NT2/D1 (cell line): ENCODE results near the gene MCRIP2.

Source experiments
- DNase-seq: peaks from one replicate; pipeline ENCODE4 v3.0.0-alpha.2; 2011; ENCODE audit warnings: low read depth, low spot score
- H3K27me3 ChIP-seq: 2 replicates; pipeline ENCODE4 v1.6.0; 2011; ENCODE audit warnings: mild to moderate bottlenecking; ENCODE audit not compliant: insufficient read length, insufficient read depth
- H3K36me3 ChIP-seq: 2 replicates; pipeline ENCODE4 v1.6.1; 2011; ENCODE audit warnings: mild to moderate bottlenecking, low read length, mixed read lengths; ENCODE audit not compliant: insufficient read depth, insufficient read length
- H3K4me1 ChIP-seq: 2 replicates; pipeline ENCODE4 v1.5.1; 2011; ENCODE audit not compliant: insufficient read depth, insufficient read length
- H3K4me3 ChIP-seq: 2 replicates; pipeline ENCODE4 v1.5.1; 2011; ENCODE audit warnings: low read depth; ENCODE audit not compliant: insufficient read length
- H3K9ac ChIP-seq: 2 replicates; pipeline ENCODE4 v1.6.0; 2011; ENCODE audit warnings: low read depth; ENCODE audit not compliant: insufficient read length
- H3K9me3 ChIP-seq: 2 replicates; pipeline ENCODE4 v1.5.1; 2011; ENCODE audit warnings: mild to moderate bottlenecking, low read length; ENCODE audit not compliant: insufficient read depth
- SUZ12 ChIP-seq: IDR thresholded peaks from 2 replicates; pipeline ENCODE4 v1.6.1; 2011; ENCODE audit not compliant: insufficient read length, insufficient read depth; ENCODE audit errors: extremely low read depth
- YY1 ChIP-seq: IDR thresholded peaks from 2 replicates; pipeline ENCODE4 v1.6.1; 2011; ENCODE audit not compliant: insufficient read length, insufficient read depth
- ZNF274 ChIP-seq: IDR thresholded peaks from 2 replicates; pipeline ENCODE4 v1.6.1; 2011; ENCODE audit warnings: mild to moderate bottlenecking, low read depth, low read length

The MCRIP2 gene

DNA sequence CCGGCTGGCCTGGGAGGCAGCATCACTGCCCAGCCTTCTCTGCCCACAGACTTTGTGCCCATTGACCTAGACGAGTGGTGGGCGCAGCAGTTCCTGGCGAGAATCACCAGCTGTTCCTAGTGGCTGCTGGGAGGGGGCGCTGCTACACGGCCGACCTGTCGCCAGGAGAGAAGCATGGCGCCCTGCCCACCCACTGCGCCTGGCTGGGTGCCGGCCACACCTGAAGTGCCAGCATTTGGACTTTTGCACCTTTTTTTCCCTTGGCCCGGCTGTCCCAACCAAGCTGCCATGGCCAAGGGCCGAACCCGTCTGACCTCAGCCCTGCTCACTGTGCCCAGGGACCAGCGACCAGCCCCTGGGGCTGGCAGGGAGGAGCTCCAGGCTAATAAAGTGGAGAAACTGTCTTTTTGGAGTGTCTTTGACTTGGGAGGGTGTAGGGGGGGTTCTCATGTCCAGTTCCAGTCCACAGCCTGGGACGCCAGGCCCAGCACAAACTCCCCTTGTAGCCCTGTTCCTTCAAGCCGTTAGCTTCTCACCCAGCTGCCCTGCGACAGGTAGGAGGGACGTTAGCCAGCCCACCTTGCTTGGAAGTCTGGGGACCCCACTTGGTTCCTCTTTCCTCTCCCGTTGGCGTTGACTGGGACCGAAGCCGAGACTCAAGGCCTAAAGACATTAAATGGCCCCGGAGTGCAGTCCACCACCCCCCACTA lies 6.6 kb downstream of the MCRIP2 start:
- Histone ChIP-seq H3K9me3 (no peaks in the 10 kb centered on the region), H3K27me3 (no peaks in the 10 kb centered on the region), H3K9ac (peak overlapping the region; percentile 96), H3K4me3 (peak overlapping the region; percentile 90), H3K4me1 (peaks cover 27% of the 10 kb centered on the region), H3K36me3 (peaks cover 44% of the 10 kb centered on the region)
- no peak for DNase-seq
- TF ChIP-seq SUZ12, result no peak
- no peak for TF ChIP-seq YY1
- TF ChIP-seq ZNF274, result no peak

DNA sequence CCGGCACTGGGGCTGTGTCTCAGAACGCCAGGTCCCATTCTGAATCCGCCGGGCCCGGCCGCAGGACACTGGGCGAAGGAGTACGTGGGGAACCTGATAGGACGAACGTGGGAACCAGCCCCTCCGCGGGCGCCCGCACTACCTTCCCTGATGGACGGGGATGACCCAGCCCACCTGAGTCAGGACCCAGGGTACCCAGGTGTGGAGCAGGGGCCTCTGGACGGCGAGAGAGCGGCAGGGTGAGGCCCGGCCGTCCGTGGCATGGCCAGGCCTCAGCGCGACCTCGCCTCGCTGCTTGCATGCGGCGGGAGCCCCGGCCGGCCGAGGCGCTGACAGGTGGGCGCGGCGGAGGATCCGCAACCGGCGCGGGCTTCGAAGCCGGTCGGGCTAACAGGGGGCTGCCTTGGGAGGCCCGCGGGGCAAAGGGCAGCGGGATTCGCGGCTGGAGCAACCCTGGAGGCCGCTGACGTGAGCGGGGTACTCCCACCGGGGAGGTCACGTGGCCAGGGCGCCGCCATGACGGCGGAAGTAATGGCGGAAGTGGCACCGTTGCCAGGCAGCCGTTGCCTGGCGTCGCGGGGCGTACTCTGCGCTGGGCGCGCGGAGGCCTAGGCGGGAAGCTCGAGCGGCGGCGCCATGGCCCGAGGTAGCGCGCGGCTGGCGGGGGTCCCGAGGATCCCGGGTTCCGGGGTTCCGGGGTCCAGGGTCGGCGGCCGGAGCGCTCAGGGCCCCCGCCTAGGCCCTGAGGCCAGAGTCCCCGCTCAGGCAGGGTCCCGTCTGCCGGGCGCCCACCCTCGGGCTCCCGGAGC lies 7.4 kb downstream of the MCRIP2 start, which contains the start of gene WDR90:
TSS of gene WDR90 (plus strand) at position 585 of the 809 bp plus-strand sequence. CDS start at position 637, 52 bp downstream.
- Histone ChIP-seq H3K9ac (peak within 1 kb of the TSS; percentile 96), H3K9me3 (no peaks in the 10 kb centered on the region), H3K27me3 (no peaks in the 10 kb centered on the region), H3K36me3 (peaks cover 52% of the 10 kb centered on the region), H3K4me3 (peak within 1 kb of the TSS; percentile 90), H3K4me1 (peaks cover 30% of the 10 kb centered on the region)
- DNase-seq, result peak; percentile 87
- TF ChIP-seq ZNF274, result no peak
- no peak for TF ChIP-seq SUZ12
- peak; percentile 92 for TF ChIP-seq YY1

DNA sequence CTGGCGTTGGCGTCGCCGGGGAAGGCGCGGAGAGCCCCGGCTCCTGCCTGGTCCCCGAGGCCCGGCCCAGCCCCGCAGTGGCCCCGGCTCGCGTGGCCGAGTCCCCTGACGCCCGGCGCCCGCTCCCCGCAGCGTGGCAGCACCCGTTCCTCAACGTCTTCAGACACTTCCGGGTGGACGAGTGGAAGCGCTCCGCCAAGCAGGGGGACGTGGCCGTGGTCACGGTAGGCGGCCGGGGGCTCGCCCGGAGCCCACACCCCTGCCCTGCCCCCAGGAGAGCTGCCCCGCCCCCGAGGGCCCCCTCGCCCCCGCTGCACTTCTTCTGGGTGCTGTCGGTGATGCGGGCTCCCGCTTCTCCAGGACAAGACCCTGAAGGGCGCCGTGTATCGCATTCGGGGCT lies 8.0 kb downstream of the MCRIP2 start:
- peak overlapping the region; percentile 90 for H3K4me3 ChIP-seq
- DNase-seq, result no peak
- peaks cover 54% of the 10 kb centered on the region for H3K36me3 ChIP-seq
- peaks cover 28% of the 10 kb centered on the region for H3K4me1 ChIP-seq
- H3K9ac ChIP-seq, result peak overlapping the region; percentile 96
- H3K27me3 ChIP-seq, result no peaks in the 10 kb centered on the region
- H3K9me3 ChIP-seq, result no peaks in the 10 kb centered on the region
- no peak for TF ChIP-seq SUZ12
- no peak for TF ChIP-seq YY1
- TF ChIP-seq ZNF274, result no peak

DNA sequence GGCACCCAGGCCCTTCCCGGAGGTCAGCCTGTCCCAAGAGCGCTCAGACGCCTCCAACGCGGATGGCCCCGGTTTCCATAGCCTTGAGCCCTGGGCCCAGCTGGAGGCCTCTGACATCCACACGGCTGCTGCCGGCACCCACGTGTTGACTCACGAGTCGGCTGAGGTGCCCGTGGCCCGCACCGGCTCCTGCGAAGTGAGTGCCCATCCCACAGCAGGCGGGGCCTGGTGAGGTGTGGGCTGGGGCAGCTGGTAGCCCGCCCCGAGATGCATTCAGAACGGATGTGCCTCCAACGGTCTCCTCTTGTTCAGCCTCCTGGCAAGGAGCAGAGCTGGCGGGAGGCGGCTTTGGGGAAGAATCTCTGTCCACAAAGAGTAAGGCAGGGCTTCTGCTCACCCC lies 10.2 kb downstream of the MCRIP2 start:
- Histone ChIP-seq H3K27me3 (no peaks in the 10 kb centered on the region), H3K4me1 (peaks cover 17% of the 10 kb centered on the region), H3K9me3 (no peaks in the 10 kb centered on the region), H3K9ac (no peak overlapping the region), H3K36me3 (peaks cover 71% of the 10 kb centered on the region), H3K4me3 (no peak overlapping the region)
- TF ChIP-seq SUZ12 (no peak), ZNF274 (no peak), YY1 (no peak)
- DNase-seq, result no peak

DNA sequence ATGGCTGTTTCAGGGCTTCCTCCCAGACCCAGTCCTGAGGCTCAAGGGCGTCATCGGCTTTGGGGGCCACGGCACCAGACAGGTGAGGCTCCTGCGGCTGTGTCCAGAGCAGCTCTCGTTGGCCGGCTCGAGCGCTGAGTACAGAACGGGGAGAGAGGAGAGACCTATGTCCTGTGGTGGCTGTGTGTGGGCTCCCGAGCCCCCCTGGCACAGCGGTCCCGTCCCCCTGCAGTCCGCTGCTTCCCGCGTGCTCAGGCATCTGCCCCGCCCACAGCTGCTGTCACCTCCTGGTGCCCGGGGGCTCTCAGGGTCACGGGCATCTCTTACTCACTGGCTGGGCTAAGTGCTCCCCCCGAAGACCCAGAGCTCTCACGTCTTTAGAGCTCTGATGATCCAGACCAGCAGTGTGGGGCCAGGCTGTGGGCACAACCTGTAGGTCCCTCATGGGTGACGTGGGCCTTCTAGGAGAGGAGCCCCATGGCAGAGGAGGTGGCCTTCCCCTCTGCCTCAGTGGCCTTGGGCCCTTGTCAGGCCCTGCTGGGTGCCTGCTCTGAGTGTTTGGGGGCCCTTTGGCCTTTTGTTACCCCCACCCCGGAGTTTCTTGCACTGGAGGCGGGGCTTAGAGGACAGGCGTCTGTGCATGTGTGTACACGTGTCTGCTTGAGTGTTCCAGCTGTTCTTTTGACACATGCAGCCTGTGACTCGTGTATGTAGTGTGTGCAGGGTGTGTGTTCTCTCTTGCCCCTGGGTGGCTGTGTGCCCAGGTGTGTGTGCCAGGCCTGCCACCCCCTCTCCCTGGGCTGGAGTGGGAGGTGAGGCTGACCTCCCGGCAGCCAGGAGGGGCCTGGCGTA lies 11.1 kb downstream of the MCRIP2 start:
- H3K36me3 ChIP-seq, result peaks cover 72% of the 10 kb centered on the region
- no peaks in the 10 kb centered on the region for H3K27me3 ChIP-seq
- H3K4me3 ChIP-seq, result no peak overlapping the region
- no peak for DNase-seq
- no peaks in the 10 kb centered on the region for H3K9me3 ChIP-seq
- no peak overlapping the region for H3K9ac ChIP-seq
- H3K4me1 ChIP-seq, result peaks cover 11% of the 10 kb centered on the region
- TF ChIP-seq ZNF274 (no peak), SUZ12 (no peak), YY1 (no peak)

- Histone ChIP-seq H3K4me1 (peaks cover 11% of the 10 kb centered on the region), H3K4me3 (no peak overlapping the region), H3K9me3 (no peaks in the 10 kb centered on the region), H3K9ac (no peak overlapping the region), H3K27me3 (no peaks in the 10 kb centered on the region), H3K36me3 (peaks cover 85% of the 10 kb centered on the region)
- DNase-seq, result no peak
- TF ChIP-seq SUZ12 (no peak), YY1 (no peak), ZNF274 (no peak)
These were observed 12.4 kb downstream of the MCRIP2 start for GRCh38 chr16:654034-654433.

- DNase-seq, result no peak
- H3K9ac ChIP-seq, result no peak overlapping the region
- no peaks in the 10 kb centered on the region for H3K27me3 ChIP-seq
- TF ChIP-seq YY1 (no peak), ZNF274 (no peak), SUZ12 (no peak)
- no peaks in the 10 kb centered on the region for H3K9me3 ChIP-seq
- peaks cover 89% of the 10 kb centered on the region for H3K36me3 ChIP-seq
- no peak overlapping the region for H3K4me3 ChIP-seq
- H3K4me1 ChIP-seq, result peaks cover 19% of the 10 kb centered on the region
These were observed 15.9 kb downstream of the MCRIP2 start for GRCh38 chr16:657487-657886.
